Measurements from ENCODE around the gene HCST.
"Not testable (repeated sequence)": the region's sequence is repeated elsewhere in the genome, so short reads cannot be mapped to it uniquely, and the experiment has no call there.

Gene HCST

DNA sequence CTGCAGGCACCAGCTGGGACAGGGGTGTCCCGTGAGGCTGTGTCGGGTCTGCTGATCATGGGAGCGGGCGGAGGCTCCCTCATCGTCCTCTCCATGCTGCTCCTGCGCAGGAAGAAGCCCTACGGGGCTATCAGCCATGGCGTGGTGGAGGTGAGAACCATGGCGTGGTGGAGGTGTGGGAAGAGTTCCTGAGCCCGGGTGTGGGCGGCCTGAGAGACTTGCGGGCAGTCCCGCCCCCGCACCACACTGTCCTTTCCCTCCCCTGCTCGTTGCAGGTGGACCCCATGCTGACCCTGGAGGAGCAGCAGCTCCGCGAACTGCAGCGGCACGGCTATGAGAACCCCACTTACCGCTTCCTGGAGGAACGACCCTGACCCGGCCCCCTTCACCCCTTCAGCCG, 23.3 kb upstream of the HCST start:
- DNase-seq (ENCODE audit: low read depth in 4 of 4, low spot score in 1 of 4): no peak

- peak in 2 of 4 experiments; percentile 64 to 81 for DNase-seq (ENCODE audit: low read depth in 4 of 4, low spot score in 1 of 4)
Measured at GRCh38 chr19:35879770-35880317, 22.5 kb upstream of the HCST start.

DNA sequence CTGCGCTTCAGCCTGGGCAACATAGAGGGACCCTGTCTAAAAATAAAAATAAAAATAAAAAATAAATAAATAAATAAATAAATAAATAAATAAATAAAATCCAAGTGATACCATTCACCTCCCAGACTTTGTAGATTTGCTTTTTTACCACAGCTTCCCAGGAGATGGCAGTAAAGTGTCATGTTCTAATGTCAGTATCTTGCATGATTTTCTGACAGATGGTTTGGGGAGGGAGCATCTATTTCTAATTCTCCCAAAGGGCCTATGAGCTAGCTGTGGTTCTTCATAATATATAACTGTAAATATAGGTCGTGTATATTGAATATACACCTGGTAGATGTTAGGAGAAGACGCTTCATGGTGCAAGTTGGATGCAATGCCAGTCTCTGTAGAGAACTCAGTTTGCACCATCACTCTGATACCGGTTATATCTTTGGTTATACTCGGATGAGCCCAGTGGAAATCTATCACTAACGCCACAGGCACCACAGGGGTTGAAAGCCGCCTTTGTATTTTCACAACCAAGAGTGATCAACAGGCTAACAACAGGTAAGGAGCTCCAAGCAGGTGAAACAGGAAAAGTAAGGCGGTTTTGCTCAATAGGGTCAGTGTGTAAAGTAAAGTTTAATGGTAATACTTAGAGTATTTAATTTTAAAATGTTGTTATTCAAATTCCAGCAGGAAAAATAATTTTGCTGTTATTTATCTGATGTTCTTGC, 20.1 kb upstream of the HCST start:
- no peak for DNase-seq (ENCODE audit: low read depth in 4 of 4, low spot score in 1 of 4)

DNA sequence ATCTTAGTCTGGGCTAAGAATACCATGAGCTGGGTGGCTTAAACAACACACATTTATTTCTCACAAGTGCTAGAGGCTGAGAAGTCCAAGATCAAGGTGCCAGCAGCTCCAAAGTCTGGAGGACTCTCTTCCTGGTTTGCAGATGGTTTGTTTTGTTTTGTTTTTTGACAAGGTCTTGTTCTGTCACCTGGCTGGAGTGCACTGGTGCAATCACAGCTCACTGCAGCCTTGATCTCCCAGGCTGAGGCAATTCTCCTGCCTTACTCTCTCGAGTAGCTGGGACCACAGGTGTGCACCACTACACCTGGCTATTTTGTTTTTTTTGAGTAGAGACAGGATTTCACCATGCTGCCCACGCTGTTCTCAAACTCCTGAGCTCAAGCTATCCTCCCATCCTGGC, 18.4 kb upstream of the HCST start:
- DNase-seq (ENCODE audit: low read depth in 4 of 4, low spot score in 1 of 4): no peak

GRCh38 chr19:35885225-35885738, 17.0 kb upstream of the HCST start:
- no peak for DNase-seq (ENCODE audit: low read depth in 4 of 4, low spot score in 1 of 4)

GRCh38 chr19:35885904-35886303, 16.4 kb upstream of the HCST start:
- DNase-seq (ENCODE audit: low read depth in 4 of 4, low spot score in 1 of 4): no peak

DNA sequence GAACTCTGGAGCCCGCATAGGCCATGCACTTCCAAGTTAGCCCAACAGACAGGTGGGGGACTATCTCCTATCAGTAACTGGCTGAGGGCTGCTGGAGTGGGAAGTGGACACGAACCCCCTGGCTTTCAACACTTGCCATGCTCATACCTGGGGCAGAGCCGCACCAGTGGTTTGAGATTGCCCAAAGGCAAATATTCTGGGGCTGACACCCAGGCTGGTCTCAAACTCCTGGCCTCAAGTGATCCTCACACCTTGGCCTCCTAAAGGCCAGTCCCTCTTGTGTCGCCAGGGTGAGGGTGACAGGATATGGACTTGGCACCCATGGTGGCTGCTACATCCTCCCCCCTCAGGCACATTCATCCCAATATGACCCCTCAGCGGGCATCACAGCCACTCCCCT, 15.1 kb upstream of the HCST start:
- no peak for DNase-seq (ENCODE audit: low read depth in 4 of 4, low spot score in 1 of 4)

GRCh38 chr19:35888398-35888797, 13.9 kb upstream of the HCST start:
- no peak for DNase-seq (ENCODE audit: low read depth in 4 of 4, low spot score in 1 of 4)

DNA sequence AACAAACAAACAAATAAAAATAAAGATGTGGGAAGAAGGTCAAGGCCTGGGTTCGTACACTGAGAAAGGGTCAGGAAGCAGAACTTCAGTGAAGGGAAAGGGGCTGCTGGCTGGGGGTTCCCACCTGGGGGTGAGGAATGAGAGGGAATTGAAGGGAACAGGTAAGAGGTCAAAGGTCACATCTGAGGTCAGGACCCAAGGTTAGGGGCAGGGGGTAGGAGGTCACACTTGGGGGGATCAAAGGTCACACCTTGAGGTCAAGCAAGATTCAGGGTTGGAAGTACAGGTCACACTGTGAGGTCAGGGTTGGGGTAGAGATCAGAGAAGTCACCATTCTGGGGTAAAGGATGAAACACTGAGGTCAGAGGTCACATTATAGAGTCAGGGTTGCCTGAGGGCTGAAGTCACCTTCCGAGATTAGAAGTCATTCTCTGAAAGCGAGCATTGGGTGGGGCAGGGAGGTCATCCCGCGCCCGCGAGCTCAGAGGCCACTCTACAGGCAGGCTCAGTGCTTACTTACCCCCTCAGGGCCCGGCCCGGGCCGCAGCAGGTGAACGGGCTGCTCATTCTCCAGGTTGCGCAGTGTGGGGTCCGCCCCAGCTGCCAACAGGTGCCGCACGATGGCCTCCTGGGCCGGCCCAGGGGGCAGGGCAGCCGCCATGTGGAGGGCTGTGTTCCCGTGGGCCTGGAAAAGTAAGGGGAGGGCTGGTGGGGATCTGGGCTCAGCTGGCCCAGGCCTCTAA, 12.8 kb upstream of the HCST start:
- DNase-seq (ENCODE audit: low read depth in 4 of 4, low spot score in 1 of 4): no peak

GRCh38 chr19:35890113-35890650, 12.1 kb upstream of the HCST start:
- no peak for DNase-seq (ENCODE audit: low read depth in 4 of 4, low spot score in 1 of 4)

DNA sequence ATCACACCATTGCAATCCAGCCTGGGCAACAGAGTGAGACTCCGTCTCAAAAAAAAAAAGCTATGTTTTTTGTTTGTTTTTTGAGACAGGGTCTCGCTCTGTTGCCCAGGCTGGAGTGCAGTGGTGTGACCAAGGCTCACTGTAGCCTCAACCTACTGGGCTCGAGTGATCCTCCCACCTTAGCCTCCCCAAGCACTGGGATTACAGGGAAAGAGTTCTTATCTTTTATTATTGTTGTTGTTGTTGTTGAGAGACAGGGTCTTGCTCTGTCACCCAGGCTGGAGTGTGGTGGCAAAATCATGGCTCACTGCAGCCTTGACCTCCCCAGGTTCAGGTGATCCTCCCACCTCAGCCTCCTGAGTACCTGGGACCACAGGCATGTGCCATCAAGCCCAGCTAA, 10.5 kb upstream of the HCST start:
- not testable (repeated sequence) for DNase-seq (ENCODE audit: low read depth in 4 of 4, low spot score in 1 of 4)

DNA sequence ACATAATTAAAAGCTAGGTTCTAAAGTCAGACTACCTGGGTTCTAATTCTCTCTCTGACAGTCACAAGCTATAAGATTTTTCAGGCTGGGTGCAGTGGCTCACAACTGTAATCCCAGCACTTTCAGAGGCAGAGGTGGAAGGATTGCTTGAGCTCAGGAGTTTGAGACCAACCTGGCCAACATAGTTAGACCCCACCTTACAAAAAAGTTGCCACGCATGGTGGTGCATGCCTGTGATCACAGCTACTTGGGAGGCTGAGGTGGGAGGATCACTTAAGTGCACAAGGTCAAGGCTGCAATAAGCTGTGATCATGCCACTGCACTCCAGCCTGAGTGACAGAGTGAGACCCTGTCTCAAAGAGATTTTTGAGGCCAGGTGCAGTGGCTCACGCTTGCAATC, 8.0 kb upstream of the HCST start:
- no peak for DNase-seq (ENCODE audit: low read depth in 4 of 4, low spot score in 1 of 4)

DNA sequence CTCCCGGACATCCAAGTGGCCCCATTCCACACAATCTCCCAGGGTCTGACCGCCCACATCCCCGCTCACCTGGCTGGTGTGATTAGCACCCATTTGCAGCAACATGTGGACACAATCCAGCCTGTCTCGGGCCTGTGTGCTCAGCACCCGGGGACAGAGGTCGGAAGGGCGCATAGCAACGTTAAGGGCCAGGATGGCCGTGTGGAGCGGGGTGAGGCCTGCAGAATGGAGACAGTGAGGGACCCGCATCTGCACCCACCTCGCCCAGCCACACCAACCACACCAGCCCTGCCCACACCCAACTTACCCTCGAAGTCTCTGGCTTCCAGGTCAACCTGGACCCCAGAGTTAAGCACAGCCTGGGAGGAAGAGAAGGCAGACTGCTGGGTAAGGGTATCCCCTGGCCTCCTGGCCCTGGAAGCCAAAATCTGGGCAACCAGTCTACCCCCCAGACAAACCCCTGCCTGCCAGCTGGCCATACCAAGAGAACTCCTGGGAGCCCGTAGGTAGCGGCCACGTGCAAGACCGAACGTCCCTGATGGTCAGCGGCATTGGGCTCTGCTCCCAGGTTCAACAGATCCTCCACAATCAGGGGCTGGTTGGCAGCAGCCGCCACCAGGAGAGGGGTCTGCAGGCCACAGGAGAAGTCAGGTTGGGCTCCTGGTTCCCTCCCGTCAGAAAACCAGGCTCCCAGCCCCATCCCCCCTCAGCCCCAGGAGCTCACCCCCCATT, 6.3 kb upstream of the HCST start:
- no peak for DNase-seq (ENCODE audit: low read depth in 4 of 4, low spot score in 1 of 4)

DNA sequence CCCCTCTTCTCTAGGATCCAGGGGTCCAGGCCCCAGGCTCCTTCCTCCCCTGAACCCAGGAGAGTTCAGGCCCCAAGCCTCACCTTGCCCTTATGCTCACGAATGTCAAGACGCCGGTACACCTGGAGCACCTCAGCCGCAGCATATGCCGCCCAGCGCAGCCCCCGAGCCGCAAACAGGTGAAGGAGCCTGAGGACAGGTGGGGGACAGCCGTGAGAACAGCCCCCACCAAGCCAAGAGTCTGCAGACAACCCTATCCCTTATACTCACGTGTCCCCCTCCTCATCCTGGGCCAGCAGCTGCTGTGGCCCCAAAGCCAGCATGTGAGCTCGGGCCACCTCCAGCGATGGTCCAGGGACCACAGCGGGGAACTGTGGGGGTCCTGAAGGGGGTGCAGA, 5.7 kb upstream of the HCST start:
- no peak for DNase-seq (ENCODE audit: low read depth in 4 of 4, low spot score in 1 of 4)

DNA sequence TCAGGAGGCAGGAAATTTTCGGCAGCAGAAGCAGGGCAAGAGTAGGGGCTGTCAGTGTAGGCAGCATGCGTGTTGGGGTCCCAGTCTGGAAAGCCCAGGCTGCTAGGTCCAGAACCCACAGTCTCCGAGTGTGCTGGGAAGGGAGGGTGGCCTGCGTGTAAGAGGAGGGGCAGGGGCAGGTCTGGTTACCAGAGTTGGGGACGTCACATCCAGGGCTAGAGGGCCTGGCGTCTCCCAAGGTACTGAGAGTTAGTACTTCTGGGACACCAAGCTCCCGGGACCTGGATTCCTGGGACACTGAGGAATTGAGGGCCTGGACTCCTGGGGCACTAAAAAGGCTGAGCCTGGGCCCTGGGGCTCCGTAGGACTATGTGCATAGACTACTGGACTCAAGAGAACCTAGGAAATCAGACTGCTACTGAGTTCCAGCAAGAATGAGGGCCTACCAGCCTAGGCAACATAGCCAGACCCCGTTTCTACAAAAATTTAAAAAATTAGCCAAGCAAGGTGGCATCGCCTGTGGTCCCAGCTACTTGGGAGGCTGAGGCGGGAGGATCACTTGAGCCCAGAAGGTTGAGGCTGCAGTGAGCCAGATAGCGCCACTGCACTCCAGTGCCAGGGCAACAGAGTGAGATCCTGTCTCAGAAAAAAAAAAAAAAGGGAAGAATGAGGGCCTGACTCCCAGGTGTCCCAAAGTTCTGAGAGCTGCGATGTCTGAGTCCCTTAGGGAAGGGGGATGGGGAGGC, 4.5 kb upstream of the HCST start:
- no peak for DNase-seq (ENCODE audit: low read depth in 4 of 4, low spot score in 1 of 4)

DNA sequence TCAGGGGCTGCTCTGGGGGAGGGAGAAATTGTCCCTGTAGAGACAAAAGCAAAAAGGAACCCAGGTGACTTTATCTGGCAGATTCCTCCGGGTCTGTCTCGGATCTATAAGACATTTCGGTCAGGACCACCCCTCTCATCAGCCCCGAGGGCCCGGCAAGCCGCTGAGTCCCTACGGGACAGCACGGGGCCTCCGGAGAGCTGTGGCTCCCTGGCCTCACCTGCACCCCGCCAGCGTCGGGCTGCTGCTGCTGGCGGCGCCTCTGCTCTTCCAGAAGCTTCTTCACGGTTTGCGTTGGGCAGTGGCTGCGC, 3.9 kb upstream of the HCST start:
- DNase-seq (ENCODE audit: low read depth in 4 of 4, low spot score in 1 of 4): no peak

DNA sequence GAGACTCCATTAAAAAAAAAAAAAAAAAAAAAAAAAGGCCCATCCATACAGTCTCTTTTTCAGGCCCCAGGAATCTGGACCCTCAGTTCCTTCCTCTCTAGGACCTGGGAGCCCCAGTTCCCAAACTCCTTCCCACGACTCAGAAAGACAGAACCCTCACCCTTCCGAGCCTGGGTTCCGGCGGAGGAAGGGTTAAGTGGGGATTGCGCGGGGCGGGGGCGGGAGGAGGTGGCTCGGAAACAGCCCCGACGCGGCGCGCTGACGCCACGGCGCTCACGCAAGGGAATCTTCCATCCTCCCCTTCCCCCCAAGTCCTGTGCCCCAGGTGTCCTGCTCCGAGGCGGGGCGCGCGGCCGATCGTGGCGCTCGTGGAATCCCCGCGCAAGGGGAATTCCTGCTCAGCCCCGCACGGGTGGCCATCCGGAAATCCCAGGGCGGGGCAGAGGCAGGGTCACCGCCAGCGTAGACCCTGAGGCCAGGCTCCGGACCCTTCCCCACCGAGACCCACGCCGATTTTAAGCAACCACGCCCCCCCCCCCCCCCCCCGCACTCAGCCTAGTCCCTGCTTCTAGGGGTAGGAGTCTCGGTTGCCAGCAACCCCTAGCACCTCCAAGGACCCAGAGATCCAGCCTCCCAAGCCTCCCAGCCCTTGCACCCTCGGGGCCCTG, 2.6 kb upstream of the HCST start:
- DNase-seq (ENCODE audit: low read depth in 4 of 4, low spot score in 1 of 4): peak; percentile 69 to 84 (median 76)

DNA sequence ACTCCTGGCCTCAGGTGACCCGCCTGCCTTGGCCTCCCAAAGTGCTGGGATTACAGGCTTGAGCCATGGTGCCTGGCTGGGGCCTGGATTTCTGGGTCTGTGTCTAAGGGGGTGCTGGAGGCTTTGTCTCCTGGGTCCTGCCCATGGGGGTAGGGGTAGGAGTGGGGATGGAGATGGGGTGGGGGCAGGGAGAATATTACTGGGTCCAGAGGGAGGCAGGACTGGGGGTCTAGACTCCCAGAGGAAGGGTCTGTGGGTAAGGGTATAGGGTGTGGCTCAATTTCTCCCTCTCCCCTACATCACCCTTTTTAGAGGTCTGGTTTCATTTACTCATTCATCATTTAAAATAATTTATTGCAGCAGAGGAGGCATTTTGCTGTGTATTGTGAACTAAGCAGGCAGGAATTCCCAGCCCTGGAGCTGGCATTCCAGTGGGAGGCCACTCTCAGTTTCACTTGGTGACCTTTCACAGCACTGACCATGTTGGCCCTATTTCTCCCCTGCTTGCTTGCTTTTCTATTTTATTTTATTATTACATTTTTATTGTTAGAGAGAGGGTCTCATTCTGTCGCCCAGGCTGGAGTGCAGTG, 1.2 kb upstream of the HCST start:
- DNase-seq (ENCODE audit: low read depth in 4 of 4, low spot score in 1 of 4): no peak

DNA sequence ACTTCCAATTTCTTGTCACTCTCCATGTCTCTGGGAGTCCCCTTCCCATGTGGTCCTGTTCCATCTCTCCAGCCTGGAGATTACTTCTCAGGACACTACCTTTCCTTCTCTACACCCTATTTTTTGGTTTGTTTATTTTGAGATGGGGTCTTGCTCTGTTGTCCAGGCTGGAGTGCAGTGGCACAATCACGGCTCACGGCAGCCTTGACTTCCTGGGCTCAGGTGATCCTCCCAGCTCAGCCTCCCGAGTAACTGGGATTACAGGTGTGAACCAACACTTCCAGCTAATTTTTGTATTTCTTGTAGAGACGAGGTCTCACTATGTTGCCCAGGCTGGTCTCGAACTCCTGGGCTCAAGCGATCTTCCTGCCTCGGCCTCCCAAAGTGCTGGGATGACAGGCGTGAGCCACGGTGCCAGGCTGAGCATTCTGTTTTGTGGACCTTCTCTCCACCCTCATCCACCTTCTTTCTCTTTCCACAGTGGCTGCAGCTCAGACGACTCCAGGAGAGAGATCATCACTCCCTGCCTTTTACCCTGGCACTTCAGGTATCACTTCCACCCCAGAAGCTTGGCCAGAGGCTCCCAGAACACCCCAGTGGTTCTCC, 644 bp downstream of the HCST start:
- no peak for DNase-seq (ENCODE audit: low read depth in 4 of 4, low spot score in 1 of 4)
